GM21737 (cell line): ENCODE results near the gene CELF5.
"Not testable (repeated sequence)": the region's sequence is repeated elsewhere in the genome, so short reads cannot be mapped to it uniquely, and the experiment has no call there.

Experiments used
- ATAC-seq: cut with Tn5 transposase; IDR thresholded peaks from one replicate; pipeline ENCODE4 v1.9.1; 2021; ENCODE audit warnings: mild to moderate bottlenecking, moderate library complexity; ENCODE audit not compliant: unreplicated experiment

CELF5 gene

DNA sequence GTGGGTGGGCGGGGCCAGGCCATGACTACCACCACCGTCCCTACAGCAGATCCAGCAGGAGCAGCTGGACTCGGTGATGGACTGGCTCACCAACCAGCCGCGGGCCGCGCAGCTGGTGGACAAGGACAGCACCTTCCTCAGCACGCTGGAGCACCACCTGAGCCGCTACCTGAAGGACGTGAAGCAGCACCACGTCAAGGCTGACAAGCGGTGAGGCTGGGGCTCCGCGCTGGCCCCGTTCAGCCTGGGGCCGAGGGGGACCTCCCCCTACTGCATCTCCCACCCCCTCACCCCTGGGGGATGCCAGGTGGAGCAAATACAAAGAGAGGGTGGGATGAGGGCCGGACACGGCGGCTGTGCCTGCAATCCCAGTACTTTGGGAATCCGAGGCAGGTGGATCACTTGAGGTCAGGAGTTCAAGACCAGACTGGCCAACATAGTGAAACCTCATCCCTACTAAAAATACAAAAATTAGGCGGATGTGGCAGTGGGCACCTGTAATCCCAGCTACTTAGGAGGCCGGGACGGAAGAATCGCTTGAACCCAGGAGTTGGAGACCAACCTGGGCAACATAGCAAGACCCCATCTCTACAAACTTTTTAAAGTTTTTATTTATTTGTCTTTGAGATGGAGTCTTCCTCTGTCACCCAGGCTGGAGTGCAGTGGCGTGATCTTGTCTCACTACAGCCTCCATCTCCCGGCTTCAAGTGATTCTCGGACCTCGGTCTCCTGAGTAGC is 18.1 kb upstream of the CELF5 start:
- ATAC-seq: no peak

DNA sequence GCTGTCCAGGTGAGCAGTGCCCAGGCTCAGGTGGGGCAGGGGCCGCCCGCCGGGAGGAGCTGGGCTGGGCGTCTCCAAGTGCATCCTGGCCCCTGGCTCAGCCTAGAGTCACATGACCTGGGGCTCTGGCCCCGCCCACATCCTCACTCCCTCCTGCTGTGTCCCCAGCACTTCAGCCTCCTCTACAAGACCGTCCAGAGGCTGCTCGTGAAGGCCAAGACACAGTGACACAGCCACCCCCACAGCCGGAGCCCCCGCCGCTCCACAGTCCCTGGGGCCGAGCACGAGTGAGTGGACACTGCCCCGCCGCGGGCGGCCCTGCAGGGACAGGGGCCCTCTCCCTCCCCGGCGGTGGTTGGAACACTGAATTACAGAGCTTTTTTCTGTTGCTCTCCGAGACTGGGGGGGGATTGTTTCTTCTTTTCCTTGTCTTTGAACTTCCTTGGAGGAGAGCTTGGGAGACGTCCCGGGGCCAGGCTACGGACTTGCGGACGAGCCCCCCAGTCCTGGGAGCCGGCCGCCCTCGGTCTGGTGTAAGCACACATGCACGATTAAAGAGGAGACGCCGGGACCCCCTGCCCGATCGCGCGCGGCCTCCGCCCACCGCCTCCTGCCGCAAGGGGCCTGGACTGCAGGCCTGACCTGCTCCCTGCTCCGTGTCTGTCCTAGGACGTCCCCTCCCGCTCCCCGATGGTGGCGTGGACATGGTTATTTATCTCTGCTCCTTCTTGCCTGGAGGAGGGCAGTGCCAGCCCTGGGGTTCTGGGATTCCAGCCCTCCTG is 16.8 kb upstream of the CELF5 start:
- ATAC-seq: no peak

GRCh38 chr19:3208317-3209207 is 15.9 kb upstream of the CELF5 start:
- no peak for ATAC-seq

- ATAC-seq: no peak
These were observed 14.0 kb upstream of the CELF5 start for GRCh38 chr19:3210347-3211017.

- ATAC-seq: no peak
These were observed 13.3 kb upstream of the CELF5 start for GRCh38 chr19:3211191-3211590.

DNA sequence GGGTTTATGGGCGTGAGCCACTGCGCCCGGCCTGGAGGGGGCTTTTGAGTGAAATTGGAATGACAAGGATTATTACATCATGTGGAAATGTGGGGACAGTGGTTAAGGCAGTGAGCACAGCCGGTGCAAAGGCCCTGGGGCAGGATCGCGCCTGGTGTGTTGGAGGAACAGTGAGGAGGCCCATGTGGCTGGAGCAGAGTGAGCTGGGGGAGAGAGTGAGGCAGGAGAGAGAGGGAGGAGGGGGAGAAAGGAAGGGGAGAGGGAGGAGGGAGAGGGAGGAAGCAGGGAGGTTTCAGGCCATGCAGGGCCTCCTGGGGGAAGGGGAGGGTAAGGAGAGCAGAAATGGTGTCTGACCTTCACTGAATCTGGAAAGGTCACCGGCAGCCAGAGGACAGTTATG is 11.3 kb upstream of the CELF5 start:
- ATAC-seq: no peak

GRCh38 chr19:3216874-3217273 is 7.6 kb upstream of the CELF5 start:
- ATAC-seq: no peak

- ATAC-seq: no peak
These were observed 3.9 kb upstream of the CELF5 start for GRCh38 chr19:3220576-3220975.

GRCh38 chr19:3221576-3221975 is 2.9 kb upstream of the CELF5 start:
- not testable (repeated sequence) for ATAC-seq

- no peak for ATAC-seq
These were observed 1.8 kb upstream of the CELF5 start for GRCh38 chr19:3222709-3223108.

- no peak for ATAC-seq
These were observed 666 bp downstream of the CELF5 start for GRCh38 chr19:3225169-3225485.

DNA sequence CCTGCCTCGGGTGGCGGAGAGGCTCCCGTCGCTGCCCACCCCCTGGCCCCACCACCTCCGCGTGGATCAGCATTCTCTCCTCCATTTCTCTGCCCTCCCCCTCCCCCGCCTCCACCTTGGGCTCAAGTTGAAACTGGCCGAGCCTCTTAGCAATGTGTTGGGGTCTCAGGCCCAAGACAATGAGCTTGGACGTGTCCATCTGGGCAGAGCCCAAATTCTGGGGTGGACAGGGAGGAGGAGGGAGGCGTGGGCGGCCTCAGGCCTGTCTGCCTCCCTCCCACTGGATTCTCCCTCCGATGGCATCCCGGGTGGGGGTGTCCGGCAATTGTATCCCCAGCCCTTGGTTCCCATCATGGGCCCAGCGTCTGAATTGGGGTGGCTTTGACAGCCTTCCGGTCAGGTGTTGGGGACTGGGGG is 1.2 kb downstream of the CELF5 start:
- no peak for ATAC-seq

DNA sequence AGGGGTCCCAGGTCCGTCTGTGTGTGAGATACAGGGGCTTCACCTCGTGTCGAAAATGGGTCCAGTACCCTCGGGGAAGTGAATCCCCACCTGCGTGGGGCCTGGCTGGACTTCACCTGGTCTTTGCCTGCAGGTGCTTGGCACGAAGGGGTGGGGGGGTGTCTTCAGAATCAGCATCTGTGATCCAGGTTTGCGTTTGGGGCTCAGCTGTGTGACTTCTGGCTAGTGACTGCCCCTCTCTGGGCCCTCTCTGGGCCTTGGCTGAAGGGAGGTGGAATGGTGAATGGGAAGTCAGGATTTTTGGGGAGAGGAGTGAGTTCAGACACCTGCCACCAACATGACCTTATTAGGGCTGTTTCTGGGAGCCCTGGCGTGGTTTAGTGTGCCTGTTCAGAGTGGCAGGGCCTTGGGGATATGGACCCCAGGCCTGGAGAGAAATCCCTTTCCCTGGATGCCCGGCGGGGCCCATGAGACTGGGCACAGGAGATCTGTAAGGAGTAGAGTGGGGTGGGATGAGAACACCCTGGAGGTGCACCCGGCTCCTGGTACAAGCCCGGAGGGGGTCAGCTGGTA is 2.7 kb downstream of the CELF5 start:
- ATAC-seq: no peak

GRCh38 chr19:3229346-3229743 is 4.9 kb downstream of the CELF5 start:
- no peak for ATAC-seq

DNA sequence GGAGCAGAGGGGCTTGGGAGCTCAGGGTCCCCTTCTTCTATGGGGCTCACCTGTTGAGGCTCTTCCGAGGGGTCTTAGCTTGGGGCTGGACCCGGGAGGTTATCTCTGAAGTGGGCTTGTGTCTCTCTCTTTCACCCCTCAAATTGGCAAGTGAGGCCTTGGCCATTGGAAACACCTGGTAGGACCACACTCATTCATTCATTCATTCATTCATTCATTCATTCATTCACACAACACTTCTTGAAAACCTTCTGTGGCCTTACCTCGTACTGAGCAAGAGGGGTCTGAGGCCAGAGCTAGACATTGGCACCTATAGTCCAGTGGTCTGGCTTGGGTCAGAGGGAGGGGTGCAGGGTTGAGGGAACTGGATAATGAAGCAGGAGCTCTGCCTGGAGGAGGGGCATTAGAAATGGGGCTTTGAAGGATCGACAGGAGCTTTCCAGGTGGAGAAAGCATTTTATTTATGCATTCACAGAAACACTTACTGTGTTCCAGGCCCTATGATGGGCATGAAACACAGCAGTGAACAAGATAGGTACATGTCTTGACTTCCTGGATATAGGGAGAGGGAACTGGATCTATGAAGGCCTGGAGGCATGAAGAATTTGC is 5.5 kb downstream of the CELF5 start:
- ATAC-seq: no peak

- no peak for ATAC-seq
These were observed 6.8 kb downstream of the CELF5 start for GRCh38 chr19:3231288-3231687.

DNA sequence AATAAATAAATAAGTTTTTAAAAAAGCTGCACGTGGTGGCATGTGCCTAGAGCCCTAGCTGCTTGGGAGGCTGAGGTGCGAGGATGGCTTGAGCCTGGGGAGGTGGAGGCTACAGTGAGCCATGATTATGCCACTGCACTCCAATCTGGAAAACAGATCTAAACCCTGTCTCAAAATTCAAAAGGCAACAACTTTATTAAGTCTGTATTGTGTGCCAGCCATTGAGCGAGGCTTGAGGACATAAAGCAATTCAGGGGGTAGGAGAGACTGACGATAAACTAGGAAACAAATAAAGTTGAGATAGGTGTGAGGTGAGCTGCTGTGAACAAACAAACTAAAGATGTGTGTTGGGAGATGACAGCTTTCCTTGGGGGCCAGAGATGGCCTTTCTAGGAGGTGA is 8.7 kb downstream of the CELF5 start:
- ATAC-seq: no peak

DNA sequence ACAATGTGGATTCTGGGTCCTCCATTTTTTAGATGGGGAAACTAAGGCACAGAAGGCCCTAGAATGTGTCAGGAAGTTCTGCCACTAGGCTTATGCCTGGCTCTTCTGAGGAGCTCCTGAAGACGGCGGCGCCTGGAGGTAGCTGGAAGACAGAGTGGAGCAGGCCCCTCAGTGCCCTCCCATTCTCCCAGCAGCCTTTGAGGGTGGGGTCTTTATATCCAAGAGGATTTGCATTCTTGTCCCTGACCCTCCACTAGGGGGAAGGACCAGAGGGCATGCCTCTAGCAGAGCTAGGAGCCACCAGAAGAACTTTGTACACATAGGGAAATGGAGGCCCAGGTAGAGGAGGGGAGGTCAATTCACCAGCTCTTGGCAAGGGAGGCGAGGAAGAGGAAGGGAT is 9.4 kb downstream of the CELF5 start:
- no peak for ATAC-seq

- no peak for ATAC-seq
These were observed 10.3 kb downstream of the CELF5 start for GRCh38 chr19:3234800-3235199.

- not testable (repeated sequence) for ATAC-seq
These were observed 11.1 kb downstream of the CELF5 start for GRCh38 chr19:3235604-3236003.
